B cell (primary cell): ENCODE measurements around the gene GINS2. TPM values are rescaled to one million over a fixed set of nuclear protein-coding genes. Genes with fewer than 3 reads are reported as not detected.

Experiments used
- ATAC-seq: fragments of 200-7000 bp; cut with Tn5 transposase; one replicate; pipeline ENCODE4 v1.10.0; 2021; ENCODE audit warnings: low read depth, mild to moderate bottlenecking, moderate number of reproducible peaks, moderate library complexity
- CTCF ChIA-PET: fragments of 350-600 bp; sonication (Branson Sonifier 250); formaldehyde crosslinking; loops from one replicate; lab custom pipeline; 2021; ENCODE audit warnings: antibody characterized with exemption, inconsistent platforms; lab: Charles Lee
- POLR2A ChIA-PET: fragments of 350-600 bp; sonication (Branson Sonifier 250); formaldehyde crosslinking; loops from one replicate; lab custom pipeline; 2021; ENCODE audit warnings: antibody characterized with exemption; lab: Charles Lee
- DNase-seq: peaks from one replicate; pipeline ENCODE4 v3.0.0; 2013
- H2AFZ ChIP-seq: 2 replicates; pipeline ENCODE4 v1.6.1; 2012; ENCODE audit warnings: mild to moderate bottlenecking, low read depth, low read length; ENCODE audit not compliant: insufficient read depth, poor library complexity, severe bottlenecking
- H3K27ac ChIP-seq, 2 donors: 1 replicate in 1 of 2; 2 replicates in 1 of 2; pipeline ENCODE4 v1.5.1; 2012 to 2013; ENCODE audit warnings: low read length in 2 of 2, mild to moderate bottlenecking in 2 of 2, moderate library complexity in 1 of 2
- H3K27me3 ChIP-seq, 4 experiments: fragments of 200-600 bp in 1 of 4; sonication (generic) in 1 of 4; replicated peaks in 1 of 4; 1 replicate in 2 of 4; 2 replicates in 2 of 4; pipeline versions ENCODE4 v1.6.1 to v1.7.0; 2013 to 2016; ENCODE audit warnings: low read length in 3 of 4, mild to moderate bottlenecking in 2 of 4, mixed read lengths in 1 of 4, moderate library complexity in 1 of 4; ENCODE audit not compliant: insufficient read depth in 4 of 4, control insufficient read depth in 3 of 4; ENCODE audit errors: control extremely low read depth in 1 of 4
- H3K36me3 ChIP-seq, 2 experiments: replicated peaks in 1 of 2; 1 replicate in 1 of 2; 2 replicates in 1 of 2; pipeline versions ENCODE4 v1.6.1 to v1.7.1; 2013; ENCODE audit warnings: low read length in 1 of 2; ENCODE audit not compliant: insufficient read depth in 2 of 2, control insufficient read depth in 1 of 2; ENCODE audit errors: control extremely low read depth in 1 of 2, extremely low read depth in 1 of 2
- H3K4me1 ChIP-seq, 2 donors: fragments of 200-600 bp in 1 of 2; sonication (generic) in 1 of 2; 1 replicate in 1 of 2; 2 replicates in 1 of 2; pipeline versions ENCODE4 v1.5.1 to v1.6.1; 2013 to 2017; ENCODE audit warnings: low read length in 2 of 2; ENCODE audit not compliant: control insufficient read depth in 2 of 2, insufficient read depth in 2 of 2
- H3K4me2 ChIP-seq: replicated peaks from 2 replicates; pipeline ENCODE3; 2012; ENCODE audit warnings: mild to moderate bottlenecking, low read depth, low read length; ENCODE audit not compliant: poor library complexity, severe bottlenecking
- H3K4me3 ChIP-seq, 5 experiments: fragments of 200-600 bp in 1 of 5; sonication (generic) in 1 of 5; 1 replicate in 3 of 5; 2 replicates in 2 of 5; pipeline versions ENCODE4 v1.5.1 to v1.7.0; 2011 to 2016; ENCODE audit warnings: low read length in 4 of 5, mild to moderate bottlenecking in 4 of 5, low read depth in 2 of 5, control low read depth in 1 of 5, moderate library complexity in 1 of 5; ENCODE audit not compliant: insufficient read depth in 1 of 5; ENCODE audit errors: control extremely low read depth in 1 of 5, extremely low read depth in 1 of 5
- H3K79me2 ChIP-seq: fragments of 200-600 bp; sonication (generic); one replicate; pipeline ENCODE4 v1.6.0; 2016; ENCODE audit warnings: low read length; ENCODE audit not compliant: control insufficient read depth, insufficient read depth
- H3K9ac ChIP-seq: fragments of 200-600 bp; sonication (generic); 2 replicates; pipeline ENCODE4 v1.6.1; 2017; ENCODE audit warnings: mild to moderate bottlenecking, low read length, moderate library complexity
- H3K9me3 ChIP-seq, 3 donors: one replicate each; pipeline versions ENCODE4 v1.6.1 to v1.7.1; 2013; ENCODE audit warnings: low read length in 2 of 3; ENCODE audit not compliant: control insufficient read depth in 2 of 3, insufficient read depth in 1 of 3; ENCODE audit errors: control extremely low read depth in 1 of 3
- H4K20me1 ChIP-seq: 2 replicates; pipeline ENCODE4 v1.6.0; 2012; ENCODE audit warnings: mild to moderate bottlenecking, low read length; ENCODE audit not compliant: insufficient read depth, control insufficient read depth, poor library complexity, severe bottlenecking
- H3K27ac Mint-ChIP-seq: one replicate; pipeline ENCODE4 v1.8.0; 2021; ENCODE audit warnings: mixed read lengths
- H3K27me3 Mint-ChIP-seq: one replicate; pipeline ENCODE4 v1.8.0; 2021; ENCODE audit warnings: mixed read lengths
- H3K4me1 Mint-ChIP-seq: one replicate; pipeline ENCODE4 v1.8.0; 2021; ENCODE audit warnings: mixed read lengths
- H3K4me3 Mint-ChIP-seq: one replicate; pipeline ENCODE4 v1.8.0; 2021; ENCODE audit warnings: mixed read lengths
- H3K9me3 Mint-ChIP-seq: one replicate; pipeline ENCODE4 v1.8.0; 2022; ENCODE audit warnings: mixed read lengths; ENCODE audit not compliant: insufficient read depth
- CTCF ChIP-seq: fragments of 200-600 bp; IDR thresholded peaks from one replicate; pipeline ENCODE4 v1.8.0; 2022; ENCODE audit warnings: antibody characterized with exemption, mild to moderate bottlenecking
- EZH2 ChIP-seq: IDR thresholded peaks from 2 replicates; pipeline ENCODE4 v1.6.1; 2012; ENCODE audit warnings: borderline replicate concordance, low read depth, mild to moderate bottlenecking, moderate library complexity, low read length; ENCODE audit not compliant: insufficient read depth, poor library complexity, severe bottlenecking
- WGBS: methylation state at CpG from one replicate; pipeline ENCODE4 v1.1.5; 2013; ENCODE audit warnings: missing lambda C conversion rate; ENCODE audit not compliant: insufficient coverage; 5-methylcytosine and 5-hydroxymethylcytosine counted together
- intact Hi-C: fragments of 100-400 bp; cut with micrococcal nuclease; formaldehyde crosslinking; loops from one replicate; pipeline ENCODE4 v1.10.0; 2022
- polyA plus RNA-seq: library from polyadenylated mRNA; depleted of rRNA; stranded (reverse); fragments of >200 nt; gene quantifications from 2 replicates; pipeline ENCODE4 v1.2.3, GENCODE V29; 2012
- total RNA-seq, 2 donors: library from RNA; stranded (reverse); fragments of 120-200 nt in 1 of 2; gene quantifications; 1 replicate in 1 of 2; 2 replicates in 1 of 2; pipeline versions ENCODE4 v1.2.3 to v1.2.4, GENCODE V29; 2013 to 2022

GINS2 gene
- total and polyA plus RNA-seq, 2 donors (not counting 1 experiment from before 2014, with no cell fraction given): 0.52 to 4.2 TPM

GRCh38 chr16:85637061-85637807, 51.5 kb downstream of the GINS2 start:
- WGBS: 91% methylated on average over 35 of the region's 36 CpGs
- no peak overlapping the region for H3K27ac ChIP-seq

More at GRCh38 chr16:85637061-85637807, 51.5 kb downstream of the GINS2 start:
- Histone ChIP-seq H3K9me3 (peaks cover 0 to 4% (median 0%) of the 10 kb centered on the region in 3 donors), H3K9ac (no peak overlapping the region), H4K20me1 (peaks cover 100% of the 10 kb centered on the region), H3K4me3 (no peak overlapping the region), H3K36me3 (peaks cover 0 to 25% of the 10 kb centered on the region in 2 experiments), H3K4me1 (no peaks in the 10 kb centered on the region), H3K79me2 (peaks cover 100% of the 10 kb centered on the region), H3K27me3 (no peaks in the 10 kb centered on the region), H2AFZ (no peak overlapping the region), H3K4me2 (no peak overlapping the region)
- ATAC-seq (no peak), DNase-seq (no peak)
- Mint-ChIP-seq H3K27ac (no peak overlapping the region), H3K4me1 (no peaks in the 10 kb centered on the region), H3K4me3 (no peak overlapping the region), H3K27me3 (no peaks in the 10 kb centered on the region), H3K9me3 (no peaks in the 10 kb centered on the region)
- TF ChIP-seq CTCF: no peak
- no peak for TF ChIP-seq EZH2
- ChIA-PET POLR2A (no interaction called here), CTCF (no interaction called here)
- intact Hi-C loops: no loop called here
